ENCODE results near the gene CMC2. TPM values are rescaled to one million over a fixed set of nuclear protein-coding genes. Genes with fewer than 3 reads are reported as not detected.
A peak's percentile ranks its signal among the peaks of the same experiment; 100 is the strongest.

The CMC2 gene
- total and polyA plus RNA-seq, 9 of the 15 experiments (the other 6 are each of a cell fraction or from before 2014, with no cell fraction given) = 122 to 501 (median 172) TPM

- TF ChIP-seq ETV6 (IDR thresholded peaks at IDR 0.05; ENCODE audit: borderline replicate concordance in 1 of 2, low read depth in 2 of 2, low read length in 1 of 2) = 0 out of 4 replicates have a peak, but pooled peaks of 1 of the 2 experiments have one; percentile 13
- TF ChIP-seq ETV6 (CRISPR knock-in tag; IDR thresholded peaks at IDR 0.05; ENCODE audit: borderline replicate concordance) = no peak
- TF ChIP-seq TAF1 (IDR thresholded peaks at IDR 0.05; ENCODE audit: control insufficient read depth, extremely low read depth, insufficient read depth, low read length, severe bottlenecking) = peak; percentile 75
- no peak for TF ChIP-seq TEAD2 (tag; IDR thresholded peaks at IDR 0.05)
- TF ChIP-seq PYGO2 (tag; IDR thresholded peaks at IDR 0.05) = no peak
- TF ChIP-seq SUPT5H (IDR thresholded peaks at IDR 0.05) = peak; percentile 98
- peak; percentile 22; the same call in 1 of the 2 replicates for TF ChIP-seq ZBTB7A (IDR thresholded peaks at IDR 0.05; ENCODE audit: borderline replicate concordance, control insufficient read depth, low read depth, low read length)
- 0 out of 2 replicates have a peak, but pooled peaks have one; percentile 18 for TF ChIP-seq ZKSCAN1 (IDR thresholded peaks at IDR 0.05; ENCODE audit: low read depth, low read length)
- peak in 1 of 3 experiments; percentile 15; a peak in 2 of 6 replicates for TF ChIP-seq CTCF (IDR thresholded peaks at IDR 0.05 in 2 of 3, conservative IDR thresholded peaks at IDR 0.05 in 1 of 3; ENCODE audit: insufficient read depth in 2 of 3, low read depth in 1 of 3, low read length in 3 of 3)
- peak; percentile 60; the same call in 1 of the 2 replicates for TF ChIP-seq GTF2A2 (tag; IDR thresholded peaks at IDR 0.05)
- peak; percentile 67; the same call in 1 of the 2 replicates for TF ChIP-seq ZNF232 (CRISPR knock-in tag; IDR thresholded peaks at IDR 0.05)
- peak; percentile 97 to 98 for TF ChIP-seq NRF1 (conservative IDR thresholded peaks at IDR 0.05 in 1 of 2, IDR thresholded peaks at IDR 0.05 in 1 of 2)
- peak; percentile 87 for TF ChIP-seq CTBP1 (IDR thresholded peaks at IDR 0.05; ENCODE audit: borderline replicate concordance)
- no peak for TF ChIP-seq SRSF7 (optimal IDR thresholded peaks at IDR 0.05; ENCODE audit: low read depth, low read length)
- peak; percentile 100 for TF ChIP-seq CXXC5 (CRISPR knock-in tag; IDR thresholded peaks at IDR 0.05)
- peak; percentile 16 for TF ChIP-seq HDAC3 (IDR thresholded peaks at IDR 0.05; ENCODE audit: borderline replicate concordance, partially characterized antibody)
- TF ChIP-seq ZNF609 (CRISPR knock-in tag; IDR thresholded peaks at IDR 0.05; ENCODE audit: borderline replicate concordance) = 0 out of 2 replicates have a peak, but pooled peaks have one; percentile 17
- TF ChIP-seq POLR2B (IDR thresholded peaks at IDR 0.05; ENCODE audit: low read depth, partially characterized antibody) = peak; percentile 85
- no peak for TF ChIP-seq ZBTB8A (IDR thresholded peaks at IDR 0.05; ENCODE audit: partially characterized antibody)
- TF ChIP-seq TCF7L2 (IDR thresholded peaks at IDR 0.05; ENCODE audit: low read depth, low read length) = peak; percentile 96
- peak; percentile 40 for TF ChIP-seq NFYB (IDR thresholded peaks at IDR 0.05; ENCODE audit: extremely low read depth, insufficient read length)
These were observed at the start of gene CMC2, which contains the start of gene CENPN (continued) for GRCh38 chr16:81006813-81007695.
